ENCODE data around the gene DVL2. TPM values are rescaled to one million over a fixed set of nuclear protein-coding genes. Genes with fewer than 3 reads are reported as not detected.

The DVL2 gene
- total and polyA plus RNA-seq, 2 of the 13 experiments (the other 11 are each of a cell fraction or from before 2014, with no cell fraction given): 5.7 to 38.2 TPM

DNA sequence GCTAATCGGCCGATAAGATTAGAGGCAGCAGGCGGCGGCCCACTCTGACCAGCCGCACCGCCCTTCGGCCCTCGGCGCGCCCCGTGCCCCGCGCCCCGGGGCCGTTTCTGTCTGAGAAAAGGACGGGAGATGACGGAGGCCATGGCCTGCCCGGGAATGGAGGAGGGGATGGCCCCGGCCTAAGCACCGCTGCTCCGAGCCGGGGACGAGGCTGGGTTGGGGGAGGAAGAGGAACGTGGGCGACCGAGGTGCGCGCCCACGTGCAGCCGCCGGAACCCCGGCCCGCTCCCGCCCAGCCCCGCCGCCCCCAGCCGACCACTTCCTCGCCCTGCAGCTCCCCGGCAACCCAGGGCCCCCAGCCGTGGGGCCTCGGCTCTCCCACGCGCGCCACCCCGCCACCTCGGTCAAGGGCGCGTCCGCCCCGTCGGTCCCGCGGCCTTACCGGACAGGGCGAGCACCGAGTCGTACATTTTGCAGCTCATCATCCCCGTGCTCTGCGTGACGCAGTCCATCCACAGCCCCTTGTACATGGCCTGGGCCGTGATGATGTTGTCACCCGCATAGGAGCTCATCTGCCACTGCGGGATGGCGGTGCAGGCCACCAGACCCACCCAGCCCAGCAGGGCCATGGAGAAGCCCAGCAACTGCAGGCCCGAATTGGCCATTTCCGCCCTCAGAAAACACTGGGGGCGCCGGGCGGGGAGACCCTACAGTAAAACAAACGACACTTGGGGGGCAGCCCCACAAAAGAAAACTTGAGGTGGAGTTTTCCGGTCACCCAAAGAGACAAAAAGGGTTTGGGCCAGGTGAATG lies 27.3 kb upstream of the DVL2 start:
- H3K4me2 ChIP-seq (ENCODE audit: low read depth, low read length): no peak overlapping the region
- in situ Hi-C loops (cut with HindIII; ENCODE audit: extremely low pct_ligation_motif_present, low pct_unique_long_range_greater_than_20kb) (no loop called here), intact Hi-C loops (cut with micrococcal nuclease; ENCODE audit: unreplicated experiment) (no loop called here)
- no peak overlapping the region for H2AFZ ChIP-seq (ENCODE audit: low read length)
- peaks cover 70% of the 10 kb centered on the region for H3K4me1 ChIP-seq (ENCODE audit: insufficient read depth, low read length)
- FAIRE-seq: no peak
- ChIA-PET CTCF (ENCODE audit: low intra/inter-chr PET ratio, low total read pairs) (no interaction called here), POLR2A (no interaction called here)
- no peaks in the 10 kb centered on the region for H4K20me1 ChIP-seq (ENCODE audit: insufficient read depth, low read length)
- H3K9ac ChIP-seq (ENCODE audit: insufficient read depth, low read depth, low read length): no peak overlapping the region
- no peak for ATAC-seq
- peak; percentile 39; the same call in 1 of the 2 replicates for TF ChIP-seq RBFOX2 (IDR thresholded peaks at IDR 0.05; ENCODE audit: low read depth, low read length)
- peak; percentile 17 for TF ChIP-seq HNRNPK (IDR thresholded peaks at IDR 0.05; ENCODE audit: low read depth, low read length, poor library complexity, severe bottlenecking)
- TF ChIP-seq AGO2 (optimal IDR thresholded peaks at IDR 0.05; ENCODE audit: low read depth, low read length): peak; percentile 7
- TF ChIP-seq AGO1 (IDR thresholded peaks at IDR 0.05; ENCODE audit: low read depth, low read length, poor library complexity, severe bottlenecking): peak; percentile 54
- TF ChIP-seq, protein P1, sequence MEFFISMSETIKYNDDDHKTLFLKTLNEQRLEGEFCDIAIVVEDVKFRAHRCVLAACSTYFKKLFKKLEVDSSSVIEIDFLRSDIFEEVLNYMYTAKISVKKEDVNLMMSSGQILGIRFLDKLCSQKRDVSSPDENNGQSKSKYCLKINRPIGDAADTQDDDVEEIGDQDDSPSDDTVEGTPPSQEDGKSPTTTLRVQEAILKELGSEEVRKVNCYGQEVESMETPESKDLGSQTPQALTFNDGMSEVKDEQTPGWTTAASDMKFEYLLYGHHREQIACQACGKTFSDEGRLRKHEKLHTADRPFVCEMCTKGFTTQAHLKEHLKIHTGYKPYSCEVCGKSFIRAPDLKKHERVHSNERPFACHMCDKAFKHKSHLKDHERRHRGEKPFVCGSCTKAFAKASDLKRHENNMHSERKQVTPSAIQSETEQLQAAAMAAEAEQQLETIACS (CRISPR knock-in tag; IDR thresholded peaks at IDR 0.05): no peak
- DNase-seq (ENCODE audit: low spot score): no peak
- BruUV-seq (replicated peaks): no TSS peak
- H3K27ac ChIP-seq (ENCODE audit: extremely low read length, insufficient read depth, low read length): no peak overlapping the region
- 98% methylated on average over 66 of the region's 71 CpGs for WGBS (ENCODE audit: low lambda C conversion rate)
- 0 out of 5 replicates have a peak, but pooled peaks cover 0 to 3% of the 10 kb centered on the region in 2 experiments for H3K36me3 ChIP-seq (replicated peaks in 1 of 2; ENCODE audit: control insufficient read depth in 1 of 2, insufficient read depth in 2 of 2, low read length in 2 of 2)
- no peaks in the 10 kb centered on the region for H3K27me3 ChIP-seq (ENCODE audit: control insufficient read depth in 1 of 2, insufficient read depth in 2 of 2, low read length in 2 of 2)
- no peaks in the 10 kb centered on the region for H3K79me2 ChIP-seq (ENCODE audit: insufficient read depth, low read length)
- H3K4me3 ChIP-seq (replicated peaks in 1 of 3; ENCODE audit: insufficient read depth in 1 of 3, low read depth in 2 of 3, low read length in 3 of 3): no peak overlapping the region
- H3K9me3 ChIP-seq (ENCODE audit: low read length): no peaks in the 10 kb centered on the region

Data from HepG2 (cell line).